K562 (cell line): ENCODE results near the gene PPP1R10. TPM values are rescaled to one million over a fixed set of nuclear protein-coding genes. Genes with fewer than 3 reads are reported as not detected.
A peak's percentile ranks its signal among the peaks of the same experiment; 100 is the strongest.

Source experiments
- CC2D1A ChIP-seq: fragments of 450-650 bp; IDR thresholded peaks from 2 replicates; pipeline ENCODE4 v1.6.1; 2017; ENCODE audit warnings: mild to moderate bottlenecking
- JUN ChIP-seq, 2 experiments: sonication (generic) in 1 of 2; formaldehyde crosslinking in 1 of 2; IDR thresholded peaks; 2 replicates each; pipeline versions ENCODE4 v1.6.1 to v1.8.0; 2012 to 2022; ENCODE audit warnings: borderline replicate concordance in 2 of 2, mild to moderate bottlenecking in 2 of 2, improper control_type of control experiment in 1 of 2, low read depth in 1 of 2, low read length in 1 of 2, missing genetic modification reagents in 1 of 2
- MCM7 ChIP-seq, 2 experiments: fragments of 450-650 bp; IDR thresholded peaks; 2 replicates each; pipeline ENCODE4 v1.6.1; 2016 to 2018
- MEF2A ChIP-seq: IDR thresholded peaks from 2 replicates; pipeline ENCODE4 v1.6.1; 2011; ENCODE audit warnings: low read depth, mild to moderate bottlenecking, low read length, moderate library complexity; ENCODE audit not compliant: control insufficient read depth
- RAD51 ChIP-seq: fragments of 450-650 bp; IDR thresholded peaks from 2 replicates; pipeline ENCODE4 v1.7.1; 2016; ENCODE audit warnings: low read depth, mild to moderate bottlenecking, borderline replicate concordance
- SMAD3 ChIP-seq: fragments of 450-650 bp; formaldehyde crosslinking; conservative IDR thresholded peaks from 2 replicates; pipeline ENCODE4 v1.4.0; 2020; ENCODE audit warnings: mild to moderate bottlenecking
- SOX6 ChIP-seq: fragments of 450-650 bp; IDR thresholded peaks from 2 replicates; pipeline ENCODE4 v1.6.1; 2014; ENCODE audit warnings: mild to moderate bottlenecking
- TCFL5 ChIP-seq: fragments of 250-450 bp; sonication (Bioruptor Pico); conservative IDR thresholded peaks from 2 replicates; pipeline ENCODE4 v1.6.1; 2021; ENCODE audit warnings: mild to moderate bottlenecking, moderate library complexity, matching md5 sums
- ZNF609 ChIP-seq: sonication (generic); formaldehyde crosslinking; IDR thresholded peaks from 2 replicates; pipeline ENCODE4 v1.8.1; 2023; ENCODE audit warnings: missing genetic modification reagents, mild to moderate bottlenecking, borderline replicate concordance
- polyA plus RNA-seq, 8 experiments: library from polyadenylated mRNA; depleted of rRNA in 4 of 8; stranded (reverse) in 5 of 8; unstranded in 3 of 8; fragments of >200 nt; fragmentation: Nextera tagmentation in 2 of 8; fragmentation: Illumina TruSeq in 1 of 8; extraction: Ambion mirVana in 2 of 8; extraction: Trizol in 1 of 8; gene quantifications; 2 replicates each; pipeline versions ENCODE4 v1.2.1 to v1.2.3, GENCODE V29; 2011 to 2014; ENCODE audit warnings: inconsistent platforms in 1 of 8, missing spikeins in 1 of 8
- total RNA-seq, 7 experiments: library from RNA; depleted of rRNA in 6 of 7; stranded (reverse); fragments of >200 nt in 6 of 7; fragmentation: Illumina TruSeq in 2 of 7; extraction: Trizol in 2 of 7; gene quantifications; 2 replicates each; pipeline versions ENCODE4 v1.2.1 to v1.2.3, GENCODE V29; 2011 to 2021; ENCODE audit warnings: low replicate concordance in 1 of 7
- TF ChIP-seq, protein P1 (sequence below): fragments of 200-600 bp; sonication (generic); IDR thresholded peaks from one replicate; pipeline ENCODE4 v1.6.1; 2012; ENCODE audit warnings: mild to moderate bottlenecking, low read depth, low read length, inconsistent platforms

The PPP1R10 gene
- total and polyA plus RNA-seq, 9 of the 15 experiments (the other 6 are each of a cell fraction or from before 2014, with no cell fraction given): 14.1 to 65.5 (median 32.6) TPM

DNA sequence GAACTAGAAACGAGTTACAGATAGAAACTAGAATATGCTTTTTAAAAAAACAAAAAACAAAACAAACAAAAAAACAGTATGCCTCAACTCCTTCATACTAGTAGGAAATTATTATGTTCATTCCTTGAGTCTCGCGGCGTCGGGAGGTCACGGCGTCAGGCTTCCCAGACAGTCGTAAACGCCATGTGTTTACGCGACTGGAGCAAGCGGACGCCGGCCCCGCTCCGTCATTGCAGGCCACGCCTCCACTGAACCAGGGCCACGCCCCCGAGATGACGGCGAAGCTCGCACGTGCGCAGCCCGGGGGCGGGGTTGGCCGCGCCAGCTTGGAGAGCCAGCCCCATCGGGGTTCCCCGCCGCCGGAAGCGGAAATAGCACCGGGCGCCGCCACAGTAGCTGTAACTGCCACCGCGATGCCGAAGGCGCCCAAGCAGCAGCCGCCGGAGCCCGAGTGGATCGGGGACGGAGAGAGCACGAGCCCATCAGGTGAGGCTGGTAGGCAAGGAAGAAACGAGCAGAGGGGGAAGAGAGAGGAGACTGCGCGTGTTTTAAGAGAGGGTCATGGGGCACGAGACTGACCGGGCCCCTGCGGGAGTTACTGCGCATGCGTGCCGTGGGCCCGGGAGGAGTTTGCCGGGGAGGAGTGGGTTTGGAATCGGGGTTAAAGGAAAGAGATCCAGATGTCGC is 45.8 kb downstream of the PPP1R10 start, which contains the start of gene ABCF1 (continued):
- no peak for TF ChIP-seq ZNF609 (CRISPR knock-in tag)
- TF ChIP-seq, protein P1, sequence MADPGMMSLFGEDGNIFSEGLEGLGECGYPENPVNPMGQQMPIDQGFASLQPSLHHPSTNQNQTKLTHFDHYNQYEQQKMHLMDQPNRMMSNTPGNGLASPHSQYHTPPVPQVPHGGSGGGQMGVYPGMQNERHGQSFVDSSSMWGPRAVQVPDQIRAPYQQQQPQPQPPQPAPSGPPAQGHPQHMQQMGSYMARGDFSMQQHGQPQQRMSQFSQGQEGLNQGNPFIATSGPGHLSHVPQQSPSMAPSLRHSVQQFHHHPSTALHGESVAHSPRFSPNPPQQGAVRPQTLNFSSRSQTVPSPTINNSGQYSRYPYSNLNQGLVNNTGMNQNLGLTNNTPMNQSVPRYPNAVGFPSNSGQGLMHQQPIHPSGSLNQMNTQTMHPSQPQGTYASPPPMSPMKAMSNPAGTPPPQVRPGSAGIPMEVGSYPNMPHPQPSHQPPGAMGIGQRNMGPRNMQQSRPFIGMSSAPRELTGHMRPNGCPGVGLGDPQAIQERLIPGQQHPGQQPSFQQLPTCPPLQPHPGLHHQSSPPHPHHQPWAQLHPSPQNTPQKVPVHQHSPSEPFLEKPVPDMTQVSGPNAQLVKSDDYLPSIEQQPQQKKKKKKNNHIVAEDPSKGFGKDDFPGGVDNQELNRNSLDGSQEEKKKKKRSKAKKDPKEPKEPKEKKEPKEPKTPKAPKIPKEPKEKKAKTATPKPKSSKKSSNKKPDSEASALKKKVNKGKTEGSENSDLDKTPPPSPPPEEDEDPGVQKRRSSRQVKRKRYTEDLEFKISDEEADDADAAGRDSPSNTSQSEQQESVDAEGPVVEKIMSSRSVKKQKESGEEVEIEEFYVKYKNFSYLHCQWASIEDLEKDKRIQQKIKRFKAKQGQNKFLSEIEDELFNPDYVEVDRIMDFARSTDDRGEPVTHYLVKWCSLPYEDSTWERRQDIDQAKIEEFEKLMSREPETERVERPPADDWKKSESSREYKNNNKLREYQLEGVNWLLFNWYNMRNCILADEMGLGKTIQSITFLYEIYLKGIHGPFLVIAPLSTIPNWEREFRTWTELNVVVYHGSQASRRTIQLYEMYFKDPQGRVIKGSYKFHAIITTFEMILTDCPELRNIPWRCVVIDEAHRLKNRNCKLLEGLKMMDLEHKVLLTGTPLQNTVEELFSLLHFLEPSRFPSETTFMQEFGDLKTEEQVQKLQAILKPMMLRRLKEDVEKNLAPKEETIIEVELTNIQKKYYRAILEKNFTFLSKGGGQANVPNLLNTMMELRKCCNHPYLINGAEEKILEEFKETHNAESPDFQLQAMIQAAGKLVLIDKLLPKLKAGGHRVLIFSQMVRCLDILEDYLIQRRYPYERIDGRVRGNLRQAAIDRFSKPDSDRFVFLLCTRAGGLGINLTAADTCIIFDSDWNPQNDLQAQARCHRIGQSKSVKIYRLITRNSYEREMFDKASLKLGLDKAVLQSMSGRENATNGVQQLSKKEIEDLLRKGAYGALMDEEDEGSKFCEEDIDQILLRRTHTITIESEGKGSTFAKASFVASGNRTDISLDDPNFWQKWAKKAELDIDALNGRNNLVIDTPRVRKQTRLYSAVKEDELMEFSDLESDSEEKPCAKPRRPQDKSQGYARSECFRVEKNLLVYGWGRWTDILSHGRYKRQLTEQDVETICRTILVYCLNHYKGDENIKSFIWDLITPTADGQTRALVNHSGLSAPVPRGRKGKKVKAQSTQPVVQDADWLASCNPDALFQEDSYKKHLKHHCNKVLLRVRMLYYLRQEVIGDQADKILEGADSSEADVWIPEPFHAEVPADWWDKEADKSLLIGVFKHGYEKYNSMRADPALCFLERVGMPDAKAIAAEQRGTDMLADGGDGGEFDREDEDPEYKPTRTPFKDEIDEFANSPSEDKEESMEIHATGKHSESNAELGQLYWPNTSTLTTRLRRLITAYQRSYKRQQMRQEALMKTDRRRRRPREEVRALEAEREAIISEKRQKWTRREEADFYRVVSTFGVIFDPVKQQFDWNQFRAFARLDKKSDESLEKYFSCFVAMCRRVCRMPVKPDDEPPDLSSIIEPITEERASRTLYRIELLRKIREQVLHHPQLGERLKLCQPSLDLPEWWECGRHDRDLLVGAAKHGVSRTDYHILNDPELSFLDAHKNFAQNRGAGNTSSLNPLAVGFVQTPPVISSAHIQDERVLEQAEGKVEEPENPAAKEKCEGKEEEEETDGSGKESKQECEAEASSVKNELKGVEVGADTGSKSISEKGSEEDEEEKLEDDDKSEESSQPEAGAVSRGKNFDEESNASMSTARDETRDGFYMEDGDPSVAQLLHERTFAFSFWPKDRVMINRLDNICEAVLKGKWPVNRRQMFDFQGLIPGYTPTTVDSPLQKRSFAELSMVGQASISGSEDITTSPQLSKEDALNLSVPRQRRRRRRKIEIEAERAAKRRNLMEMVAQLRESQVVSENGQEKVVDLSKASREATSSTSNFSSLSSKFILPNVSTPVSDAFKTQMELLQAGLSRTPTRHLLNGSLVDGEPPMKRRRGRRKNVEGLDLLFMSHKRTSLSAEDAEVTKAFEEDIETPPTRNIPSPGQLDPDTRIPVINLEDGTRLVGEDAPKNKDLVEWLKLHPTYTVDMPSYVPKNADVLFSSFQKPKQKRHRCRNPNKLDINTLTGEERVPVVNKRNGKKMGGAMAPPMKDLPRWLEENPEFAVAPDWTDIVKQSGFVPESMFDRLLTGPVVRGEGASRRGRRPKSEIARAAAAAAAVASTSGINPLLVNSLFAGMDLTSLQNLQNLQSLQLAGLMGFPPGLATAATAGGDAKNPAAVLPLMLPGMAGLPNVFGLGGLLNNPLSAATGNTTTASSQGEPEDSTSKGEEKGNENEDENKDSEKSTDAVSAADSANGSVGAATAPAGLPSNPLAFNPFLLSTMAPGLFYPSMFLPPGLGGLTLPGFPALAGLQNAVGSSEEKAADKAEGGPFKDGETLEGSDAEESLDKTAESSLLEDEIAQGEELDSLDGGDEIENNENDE: no peak
- TF ChIP-seq TCFL5 (CRISPR knock-in tag): 0 out of 2 replicates have a peak, but pooled peaks have one; percentile 42
- no peak for TF ChIP-seq MCM7 (IDR thresholded peaks at IDR 0.05)
- 0 out of 2 replicates have a peak, but pooled peaks have one; percentile 78 for TF ChIP-seq SMAD3 (CRISPR knock-in tag)
- peak; percentile 85 for TF ChIP-seq JUN (IDR thresholded peaks at IDR 0.05; ENCODE audit: borderline replicate concordance, low read depth, low read length)
- TF ChIP-seq JUN (CRISPR knock-in tag; IDR thresholded peaks at IDR 0.05; ENCODE audit: borderline replicate concordance): peak; percentile 14; the same call in 1 of the 2 replicates
- TF ChIP-seq CC2D1A: no peak; the same call in 1 of the 2 replicates
- TF ChIP-seq MEF2A: no peak
- TF ChIP-seq SOX6: peak; percentile 79
- TF ChIP-seq RAD51: peak; percentile 80; the same call in 1 of the 2 replicates
